ENCODE data around the gene TMEM219.

The TMEM219 gene

GRCh38 chr16:29961479-29962343, at the start of gene TMEM219 (continued):
- TF ChIP-seq KLF10 (tag by site-specific recombination; IDR thresholded peaks at IDR 0.05): peak; percentile 88
- no peak for TF ChIP-seq ZNF157 (tag by site-specific recombination; IDR thresholded peaks at IDR 0.05)
- peak; percentile 98 for TF ChIP-seq ZBTB20 (tag by site-specific recombination; IDR thresholded peaks at IDR 0.05)
- no peak for TF ChIP-seq ZNF175 (tag by site-specific recombination; IDR thresholded peaks at IDR 0.05)
- TF ChIP-seq PRDM1 (tag by site-specific recombination; IDR thresholded peaks at IDR 0.05): no peak
- peak; percentile 59 for TF ChIP-seq ZBTB11 (tag by site-specific recombination; conservative IDR thresholded peaks at IDR 0.05; ENCODE audit: low read depth)
- no peak for TF ChIP-seq ZSCAN5A (tag by site-specific recombination; IDR thresholded peaks at IDR 0.05)
- TF ChIP-seq ZNF148 (tag by site-specific recombination; IDR thresholded peaks at IDR 0.05; ENCODE audit: borderline replicate concordance): no peak
- TF ChIP-seq GLI2 (tag by site-specific recombination; IDR thresholded peaks at IDR 0.05; ENCODE audit: borderline replicate concordance, low read depth): no peak
- TF ChIP-seq YY1 (tag by site-specific recombination; IDR thresholded peaks at IDR 0.05): no peak
- no peak for TF ChIP-seq ZBTB1 (tag by site-specific recombination; IDR thresholded peaks at IDR 0.05)
- TF ChIP-seq ZNF514 (tag by site-specific recombination; IDR thresholded peaks at IDR 0.05): no peak
- TF ChIP-seq ZNF707 (tag by site-specific recombination; IDR thresholded peaks at IDR 0.05): no peak
- TF ChIP-seq MZF1 (tag by site-specific recombination; IDR thresholded peaks at IDR 0.05; ENCODE audit: borderline replicate concordance): no peak
- TF ChIP-seq ZNF701 (tag by site-specific recombination; IDR thresholded peaks at IDR 0.05): no peak
- peak; percentile 91 for TF ChIP-seq ZBTB26 (tag by site-specific recombination; optimal IDR thresholded peaks at IDR 0.05)
- TF ChIP-seq ZNF292 (tag by site-specific recombination; IDR thresholded peaks at IDR 0.05; ENCODE audit: borderline replicate concordance, low read depth): no peak
- peak; percentile 23; the same call in 1 of the 2 replicates for TF ChIP-seq ZNF501 (tag by site-specific recombination; IDR thresholded peaks at IDR 0.05)
- TF ChIP-seq ZNF404 (tag by site-specific recombination; IDR thresholded peaks at IDR 0.05): no peak
- TF ChIP-seq ZNF394 (tag by site-specific recombination; IDR thresholded peaks at IDR 0.05; ENCODE audit: borderline replicate concordance): no peak; the same call in 1 of the 2 replicates
- no peak for TF ChIP-seq ZNF658 (tag by site-specific recombination; IDR thresholded peaks at IDR 0.05)
- no peak for TF ChIP-seq ZNF558 (tag by site-specific recombination; IDR thresholded peaks at IDR 0.05)
- TF ChIP-seq BCL6B (tag by site-specific recombination; IDR thresholded peaks at IDR 0.05): no peak
- no peak for TF ChIP-seq REPIN1 (tag by site-specific recombination; IDR thresholded peaks at IDR 0.05; ENCODE audit: low read depth)
- TF ChIP-seq KLF17 (tag by site-specific recombination; IDR thresholded peaks at IDR 0.05): 0 out of 2 replicates have a peak, but pooled peaks have one; percentile 37
- peak; percentile 67 for TF ChIP-seq ZNF24 (tag by site-specific recombination; IDR thresholded peaks at IDR 0.05)
- TF ChIP-seq ZNF146 (tag by site-specific recombination; IDR thresholded peaks at IDR 0.05): 0 out of 2 replicates have a peak, but pooled peaks have one; percentile 5
- TF ChIP-seq ZNF654 (tag by site-specific recombination; IDR thresholded peaks at IDR 0.05; ENCODE audit: low read depth): no peak
- no peak for TF ChIP-seq ZNF37A (tag by site-specific recombination; IDR thresholded peaks at IDR 0.05)

Data from HEK293 (cell line).